Endothelial cell of coronary artery (primary cell): ENCODE results near the gene BTF3. TPM values are rescaled to one million over a fixed set of nuclear protein-coding genes. Genes with fewer than 3 reads are reported as not detected.

Experiments used
- total RNA-seq: library from RNA; depleted of rRNA; stranded (reverse); fragments of >200 nt; gene quantifications from 2 replicates; pipeline ENCODE4 v1.2.3, GENCODE V29; 2014

Gene BTF3
- total RNA-seq: 284 and 300 TPM in 2 replicates

DNA sequence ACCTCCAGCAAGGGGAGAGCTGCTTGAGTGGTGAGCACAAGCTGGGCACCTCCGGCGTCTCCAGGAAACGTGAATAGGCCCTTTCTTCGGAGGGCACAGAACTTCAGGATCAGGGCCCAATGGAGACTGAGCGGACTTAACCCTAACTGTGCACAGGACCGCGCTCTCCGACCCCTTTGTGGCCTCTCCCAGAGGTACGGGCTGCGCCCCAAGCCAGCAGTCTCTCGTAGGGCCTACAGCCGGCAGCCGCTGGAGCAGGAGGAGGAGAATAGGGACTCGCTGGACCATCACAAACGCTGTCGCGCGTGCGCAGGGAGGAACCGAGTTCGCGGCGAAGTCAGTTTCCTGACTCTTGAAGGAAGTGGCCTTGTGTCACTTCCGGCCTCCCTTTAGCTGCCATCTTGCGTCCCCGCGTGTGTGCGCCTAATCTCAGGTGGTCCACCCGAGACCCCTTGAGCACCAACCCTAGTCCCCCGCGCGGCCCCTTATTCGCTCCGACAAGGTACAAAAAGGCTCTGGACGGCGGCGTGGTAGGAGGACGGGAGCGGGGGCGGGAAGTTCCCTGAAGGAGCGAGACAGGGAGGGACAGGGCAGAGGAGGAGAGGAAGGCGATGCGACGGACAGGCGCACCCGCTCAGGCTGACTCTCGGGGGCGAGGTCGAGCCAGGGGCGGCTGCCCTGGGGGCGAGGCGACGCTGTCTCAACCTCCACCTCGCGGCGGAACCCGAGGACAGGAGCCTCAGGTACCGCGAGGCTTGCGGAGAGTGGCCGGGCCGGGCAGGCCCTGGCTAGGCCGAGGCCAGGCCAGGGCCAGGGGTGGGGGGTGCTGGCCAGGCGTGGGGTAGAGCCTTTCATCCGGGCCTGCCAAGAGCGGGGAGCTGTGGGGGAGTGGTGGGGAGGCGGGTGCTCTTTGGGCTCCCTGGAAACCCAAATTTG is at the start of gene BTF3:
TSS of gene BTF3 (plus strand) at position 386 of the 936 bp plus-strand sequence. CDS start at position 612, 226 bp downstream.

GRCh38 chr5:73448463-73449136 is 49.6 kb upstream of the BTF3 start, which contains the start of gene FOXD1:
Gene FOXD1 (minus strand): TSS chr5:73448777. CDS start chr5:73448362, 415 bp downstream.

Other genes starting within 250 kb of the BTF3 start
- gene FOXD1, start 49.7 kb upstream of the BTF3 start, total RNA-seq: 0.09 and 0.38 TPM in 2 replicates
- gene ANKRA2, start 67.2 kb downstream of the BTF3 start, total RNA-seq: 13.0 and 13.3 TPM in 2 replicates
- 15.2 and 20.5 TPM in 2 replicates for gene UTP15, start 67.3 kb downstream of the BTF3 start, total RNA-seq
- 73.1 and 106 TPM in 2 replicates for gene ARHGEF28, start 127.8 kb downstream of the BTF3 start, total RNA-seq